Urothelium cell line (cell line): ENCODE measurements around the gene PRKCQ.
"Not testable (repeated sequence)": the region's sequence is repeated elsewhere in the genome, so short reads cannot be mapped to it uniquely, and the experiment has no call there.

Experiments used
- DNase-seq: peaks from one replicate; pipeline ENCODE4 v3.0.0; 2011; ENCODE audit warnings: low spot score, mixed read lengths
- FAIRE-seq: peaks from 2 replicates; lab custom pipeline; 2011; peaks lifted over from hg19 to GRCh38; lab: Jason Lieb, UNC

Gene PRKCQ

GRCh38 chr10:6494936-6495592 lies 85.0 kb downstream of the PRKCQ start:
- DNase-seq (no peak), FAIRE-seq (no peak)

- no peak for DNase-seq
- no peak for FAIRE-seq
Measured at GRCh38 chr10:6494442-6494819, 85.6 kb downstream of the PRKCQ start.

GRCh38 chr10:6493521-6494441 lies 86.3 kb downstream of the PRKCQ start:
- DNase-seq (no peak), FAIRE-seq (no peak)

GRCh38 chr10:6492896-6493295 lies 87.2 kb downstream of the PRKCQ start:
- FAIRE-seq (no peak), DNase-seq (no peak)

- DNase-seq (no peak), FAIRE-seq (no peak)
Measured at GRCh38 chr10:6491841-6492609, 88.1 kb downstream of the PRKCQ start.

- FAIRE-seq (no peak), DNase-seq (no peak)
Measured at GRCh38 chr10:6490614-6491013, 89.5 kb downstream of the PRKCQ start.

- DNase-seq (no peak), FAIRE-seq (no peak)
Measured at GRCh38 chr10:6487920-6488319, 92.2 kb downstream of the PRKCQ start.

GRCh38 chr10:6486309-6486708 lies 93.8 kb downstream of the PRKCQ start:
- no peak for DNase-seq
- no peak for FAIRE-seq

- DNase-seq (no peak), FAIRE-seq (no peak)
Measured at GRCh38 chr10:6482737-6483357, 97.2 kb downstream of the PRKCQ start.

- FAIRE-seq = no peak
- DNase-seq = no peak
Measured at GRCh38 chr10:6478722-6479121, 101.4 kb downstream of the PRKCQ start.

GRCh38 chr10:6476989-6477388 lies 103.1 kb downstream of the PRKCQ start:
- no peak for FAIRE-seq
- DNase-seq = no peak

GRCh38 chr10:6474871-6475270 lies 105.2 kb downstream of the PRKCQ start:
- DNase-seq (no peak), FAIRE-seq (no peak)

- FAIRE-seq = no peak
- no peak for DNase-seq
Measured at GRCh38 chr10:6473901-6474370, 106.1 kb downstream of the PRKCQ start.

- no peak for DNase-seq
- no peak for FAIRE-seq
Measured at GRCh38 chr10:6473430-6473829, 106.6 kb downstream of the PRKCQ start.

- DNase-seq = not testable (repeated sequence)
Measured at GRCh38 chr10:6472710-6473005, 107.4 kb downstream of the PRKCQ start.

GRCh38 chr10:6470894-6471618 lies 109.0 kb downstream of the PRKCQ start:
- FAIRE-seq = no peak
- DNase-seq = no peak

More at GRCh38 chr10:6472710-6473005, 107.4 kb downstream of the PRKCQ start:
- not testable (repeated sequence) for FAIRE-seq

GRCh38 chr10:6469661-6470060 lies 110.4 kb downstream of the PRKCQ start:
- DNase-seq = no peak
- no peak for FAIRE-seq

- no peak for DNase-seq
- no peak for FAIRE-seq
Measured at GRCh38 chr10:6465854-6466601, 114.0 kb downstream of the PRKCQ start.

- DNase-seq (no peak), FAIRE-seq (no peak)
Measured at GRCh38 chr10:6465437-6465836, 114.6 kb downstream of the PRKCQ start.
